ENCODE measurements around the gene SMARCA1. TPM values are rescaled to one million over a fixed set of nuclear protein-coding genes. Genes with fewer than 3 reads are reported as not detected.

Gene SMARCA1
- total and polyA plus RNA-seq, 8 donors = 26.1 to 143 (median 122) TPM

- no peak for ATAC-seq
- no peak for DNase-seq
- Histone ChIP-seq H3K27ac (no peak overlapping the region), H3K4me1 (no peaks in the 10 kb centered on the region), H3K36me3 (peaks cover 0 to 4% of the 10 kb centered on the region in 2 donors), H3K9me3 (no peaks in the 10 kb centered on the region), H3K4me3 (no peak overlapping the region), H3K27me3 (no peaks in the 10 kb centered on the region)
- no peak for TF ChIP-seq CTCF (IDR thresholded peaks at IDR 0.05)
- intact Hi-C loops (cut with DNase I) = no loop called here
These were observed 13.0 kb downstream of the SMARCA1 start for GRCh38 chrX:129510331-129510730.

GRCh38 chrX:129497146-129497843 is 26.0 kb downstream of the SMARCA1 start:
- no peaks in the 10 kb centered on the region for H3K4me1 ChIP-seq
- DNase-seq = no peak
- no peak overlapping the region for H3K27ac ChIP-seq
- H3K4me3 ChIP-seq = no peak overlapping the region
- intact Hi-C loops (cut with DNase I) = no loop called here
- TF ChIP-seq CTCF (IDR thresholded peaks at IDR 0.05) = no peak
- ATAC-seq = no peak
- H3K9me3 ChIP-seq = no peaks in the 10 kb centered on the region
- no peaks in the 10 kb centered on the region for H3K36me3 ChIP-seq
- H3K27me3 ChIP-seq = no peaks in the 10 kb centered on the region

- no peak overlapping the region for H3K4me3 ChIP-seq
- intact Hi-C loops (cut with DNase I) = no loop called here
- no peak for ATAC-seq
- no peak overlapping the region for H3K27ac ChIP-seq
- TF ChIP-seq CTCF (IDR thresholded peaks at IDR 0.05) = no peak
- H3K27me3 ChIP-seq = no peaks in the 10 kb centered on the region
- H3K36me3 ChIP-seq = no peaks in the 10 kb centered on the region
- no peak for DNase-seq
- no peaks in the 10 kb centered on the region for H3K9me3 ChIP-seq
- no peaks in the 10 kb centered on the region for H3K4me1 ChIP-seq
These were observed 26.7 kb downstream of the SMARCA1 start for GRCh38 chrX:129496625-129497024.

- Histone ChIP-seq H3K4me1 (no peaks in the 10 kb centered on the region), H3K9me3 (no peaks in the 10 kb centered on the region), H3K36me3 (no peaks in the 10 kb centered on the region), H3K4me3 (no peak overlapping the region), H3K27ac (no peak overlapping the region), H3K27me3 (no peaks in the 10 kb centered on the region)
- intact Hi-C loops (cut with DNase I) = no loop called here
- DNase-seq (no peak), ATAC-seq (no peak)
- TF ChIP-seq CTCF (IDR thresholded peaks at IDR 0.05) = no peak
These were observed 27.4 kb downstream of the SMARCA1 start for GRCh38 chrX:129495900-129496299.

- no peak overlapping the region for H3K4me3 ChIP-seq
- H3K27me3 ChIP-seq = no peaks in the 10 kb centered on the region
- intact Hi-C loops (cut with DNase I) = no loop called here
- DNase-seq (no peak), ATAC-seq (no peak)
- H3K27ac ChIP-seq = no peak overlapping the region
- no peaks in the 10 kb centered on the region for H3K9me3 ChIP-seq
- no peaks in the 10 kb centered on the region for H3K36me3 ChIP-seq
- TF ChIP-seq CTCF (IDR thresholded peaks at IDR 0.05) = no peak
- no peaks in the 10 kb centered on the region for H3K4me1 ChIP-seq
These were observed 28.4 kb downstream of the SMARCA1 start for GRCh38 chrX:129494887-129495286.
